VCaP (cell line): ENCODE measurements around the gene FSTL4.

Experiments used
- H3K27ac ChIP-seq: fragments of 450-650 bp; 2 replicates; pipeline ENCODE4 v1.5.1; 2017
- TF ChIP-seq, protein P1 (sequence below): fragments of 450-650 bp; conservative IDR thresholded peaks from 2 replicates; pipeline ENCODE4 v1.5.1; 2017; ENCODE audit warnings: mild to moderate bottlenecking, moderate library complexity

FSTL4 gene

GRCh38 chr5:133163839-133164238 lies 448.5 kb downstream of the FSTL4 start:
- TF ChIP-seq, protein P1, sequence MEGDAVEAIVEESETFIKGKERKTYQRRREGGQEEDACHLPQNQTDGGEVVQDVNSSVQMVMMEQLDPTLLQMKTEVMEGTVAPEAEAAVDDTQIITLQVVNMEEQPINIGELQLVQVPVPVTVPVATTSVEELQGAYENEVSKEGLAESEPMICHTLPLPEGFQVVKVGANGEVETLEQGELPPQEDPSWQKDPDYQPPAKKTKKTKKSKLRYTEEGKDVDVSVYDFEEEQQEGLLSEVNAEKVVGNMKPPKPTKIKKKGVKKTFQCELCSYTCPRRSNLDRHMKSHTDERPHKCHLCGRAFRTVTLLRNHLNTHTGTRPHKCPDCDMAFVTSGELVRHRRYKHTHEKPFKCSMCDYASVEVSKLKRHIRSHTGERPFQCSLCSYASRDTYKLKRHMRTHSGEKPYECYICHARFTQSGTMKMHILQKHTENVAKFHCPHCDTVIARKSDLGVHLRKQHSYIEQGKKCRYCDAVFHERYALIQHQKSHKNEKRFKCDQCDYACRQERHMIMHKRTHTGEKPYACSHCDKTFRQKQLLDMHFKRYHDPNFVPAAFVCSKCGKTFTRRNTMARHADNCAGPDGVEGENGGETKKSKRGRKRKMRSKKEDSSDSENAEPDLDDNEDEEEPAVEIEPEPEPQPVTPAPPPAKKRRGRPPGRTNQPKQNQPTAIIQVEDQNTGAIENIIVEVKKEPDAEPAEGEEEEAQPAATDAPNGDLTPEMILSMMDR = no peak
- H3K27ac ChIP-seq = no peak overlapping the region

- H3K27ac ChIP-seq = no peak overlapping the region
- TF ChIP-seq, protein P1 = no peak
These were observed 452.8 kb downstream of the FSTL4 start for GRCh38 chr5:133159543-133159942.

- TF ChIP-seq, protein P1 = no peak
- no peak overlapping the region for H3K27ac ChIP-seq
These were observed 456.9 kb downstream of the FSTL4 start for GRCh38 chr5:133155326-133155969.

GRCh38 chr5:133154274-133155075 lies 457.9 kb downstream of the FSTL4 start:
- no peak overlapping the region for H3K27ac ChIP-seq
- TF ChIP-seq, protein P1 = no peak

DNA sequence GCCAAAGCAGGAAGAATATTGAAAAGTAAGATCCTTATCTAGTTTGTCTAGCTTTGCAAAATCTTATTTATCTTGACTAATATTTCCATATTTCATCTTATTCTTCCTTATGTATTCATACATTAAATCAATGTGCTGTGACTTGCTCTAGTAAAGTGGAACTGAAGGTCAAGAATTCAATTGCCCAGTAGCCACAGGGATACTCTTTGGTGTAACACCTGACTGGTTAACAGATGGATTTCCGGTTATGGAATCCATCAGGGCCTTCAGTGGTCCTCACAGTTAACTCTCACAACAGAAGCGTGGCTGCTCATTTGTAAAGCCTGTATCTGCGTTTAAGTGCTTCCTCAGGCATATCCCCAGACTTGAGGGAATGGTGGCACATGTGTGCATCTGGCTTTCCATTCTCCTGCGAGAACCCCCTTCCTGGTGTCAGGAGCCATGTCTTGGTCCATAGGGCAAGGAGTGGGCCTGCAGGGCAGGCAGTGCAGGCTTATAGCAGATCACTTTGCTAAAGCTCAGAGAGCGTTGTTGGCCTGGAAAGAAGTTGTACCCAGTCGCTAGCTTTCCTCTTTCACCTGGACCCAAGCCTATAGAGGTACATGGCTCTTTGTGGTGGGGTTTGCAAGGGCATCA lies 461.3 kb downstream of the FSTL4 start:
- H3K27ac ChIP-seq = no peak overlapping the region
- TF ChIP-seq, protein P1 = no peak

- no peak overlapping the region for H3K27ac ChIP-seq
- TF ChIP-seq, protein P1 = no peak
These were observed 463.0 kb downstream of the FSTL4 start for GRCh38 chr5:133149345-133149744.

DNA sequence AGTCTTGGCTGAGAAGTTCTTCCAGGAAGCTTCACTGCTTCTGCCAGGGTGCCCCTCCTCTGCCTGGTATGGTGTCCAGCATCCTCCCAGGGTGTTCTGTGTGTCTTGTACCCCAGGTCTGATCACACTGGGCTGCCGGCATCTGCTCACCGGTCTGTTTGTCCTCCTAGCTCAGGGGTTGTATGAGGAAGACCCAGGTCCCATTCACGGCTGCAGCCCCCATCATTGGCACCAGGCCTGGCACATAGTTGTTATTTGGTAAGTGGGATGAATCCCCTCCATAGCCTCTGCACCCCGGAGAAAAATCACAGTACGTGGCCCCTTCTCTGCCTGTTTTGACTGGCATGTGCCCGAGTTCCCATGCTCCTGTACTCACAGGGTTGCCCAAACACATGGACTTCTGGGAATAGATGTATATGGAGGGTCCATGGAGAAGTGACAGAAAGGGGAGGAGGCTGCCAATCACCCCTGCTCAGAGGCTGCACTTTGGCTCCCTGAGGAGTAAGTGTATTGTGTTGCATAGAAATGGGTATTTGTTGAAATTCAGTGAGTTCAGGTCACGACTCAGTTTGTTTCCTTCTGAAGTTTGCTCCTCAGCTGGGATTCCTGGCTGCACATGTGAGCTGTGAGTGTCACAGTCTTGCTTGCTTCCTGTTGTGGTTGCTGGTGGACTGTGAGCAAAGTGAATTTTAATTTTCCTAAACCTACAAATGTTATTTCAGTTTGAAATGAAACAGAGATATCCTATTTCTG lies 464.4 kb downstream of the FSTL4 start:
- TF ChIP-seq, protein P1 = no peak
- no peak overlapping the region for H3K27ac ChIP-seq
